ENCODE data around the gene TRPT1.

The TRPT1 gene

DNA sequence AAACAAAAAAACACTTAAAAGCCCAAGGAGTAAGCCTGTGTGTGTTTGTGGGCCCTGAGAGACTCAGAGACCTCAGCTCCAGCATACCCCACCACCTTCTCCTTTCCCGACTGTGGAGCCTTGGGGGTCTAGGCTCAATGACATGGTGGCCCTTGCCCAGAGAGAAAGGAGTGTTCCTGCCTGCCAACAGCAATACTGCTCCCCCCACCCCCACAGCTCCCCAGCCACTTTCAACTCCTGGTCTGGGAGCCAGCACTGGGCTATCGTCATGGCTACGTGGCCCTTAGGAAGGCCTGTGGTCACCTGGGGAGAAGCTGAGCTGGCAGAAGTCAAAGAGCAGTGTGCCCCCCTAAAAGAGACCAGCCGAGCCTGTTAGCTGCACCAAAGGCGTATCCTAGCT, 18.1 kb upstream of the TRPT1 start:
- DNase-seq, result no peak

DNA sequence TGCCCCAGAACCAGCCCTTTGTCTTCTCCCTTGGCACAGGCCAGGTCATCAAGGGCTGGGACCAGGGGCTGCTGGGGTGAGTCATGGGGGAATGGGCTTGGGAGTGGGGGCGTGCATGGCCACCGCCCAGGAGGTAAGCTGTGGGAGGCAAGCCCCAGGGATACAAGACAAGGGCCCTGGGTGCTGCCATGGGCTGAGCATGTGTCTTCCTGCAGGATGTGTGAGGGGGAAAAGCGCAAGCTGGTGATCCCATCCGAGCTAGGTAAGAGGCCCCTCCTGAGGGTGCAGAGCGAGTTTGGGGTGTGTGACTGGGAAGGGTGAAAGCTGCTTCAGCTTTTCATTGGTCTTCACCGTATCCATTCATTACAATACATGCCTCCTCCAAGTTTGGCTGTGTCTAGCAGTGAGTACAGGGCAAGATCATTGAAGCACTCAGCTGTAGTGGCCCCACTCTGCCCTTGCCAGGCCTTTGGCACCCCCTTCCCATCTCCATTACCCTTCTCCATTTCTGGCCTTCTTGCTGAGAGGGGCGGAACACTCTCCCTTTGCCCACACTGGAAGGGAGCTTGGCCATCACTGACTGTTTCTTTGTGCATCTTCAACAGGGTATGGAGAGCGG, 17.4 kb upstream of the TRPT1 start:
- DNase-seq, result no peak

DNA sequence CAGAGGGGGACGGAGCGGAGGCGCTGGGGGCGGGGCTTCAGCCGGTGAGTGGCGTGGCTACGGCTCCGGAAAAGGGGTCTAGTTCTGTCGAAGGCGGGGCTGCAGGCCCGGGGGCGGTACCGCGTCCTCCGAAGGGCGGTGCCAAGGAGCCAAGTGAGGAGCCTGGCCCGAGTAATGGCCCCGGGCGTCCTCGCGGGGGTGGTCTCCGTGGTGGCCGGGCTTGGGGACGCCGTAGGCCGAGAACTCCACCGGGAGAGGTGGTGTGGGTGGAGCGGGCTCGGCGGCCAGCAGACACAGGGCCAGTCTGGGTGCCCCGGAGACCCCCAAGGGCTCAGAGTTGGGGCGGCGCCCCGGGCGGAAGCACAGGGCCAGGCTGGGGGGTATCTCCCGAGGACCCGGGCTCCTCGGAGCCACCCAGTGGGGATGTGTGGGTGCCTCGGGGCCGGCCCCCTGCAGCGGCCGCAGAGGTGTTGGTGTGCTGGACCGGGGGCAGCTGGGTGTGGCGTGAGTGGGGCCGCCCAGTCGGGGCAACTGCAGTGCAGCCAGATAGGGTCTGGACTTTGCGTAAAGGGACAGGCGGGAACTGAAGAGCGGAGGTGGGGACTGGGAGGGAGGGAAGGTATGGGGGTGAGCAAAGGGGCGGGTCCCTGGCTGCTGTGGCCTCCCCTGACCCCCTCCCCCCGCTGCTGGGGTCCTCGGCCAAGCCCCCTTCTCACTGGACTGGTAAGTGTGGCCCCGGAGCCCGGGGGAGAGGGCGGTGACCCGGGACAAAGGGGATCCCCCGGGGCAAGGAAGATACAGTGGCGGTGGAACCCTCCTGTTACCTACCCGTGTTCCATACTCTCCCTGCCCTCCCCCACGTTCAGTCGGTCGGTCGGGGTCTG, 15.7 kb upstream of the TRPT1 start:
- DNase-seq, result peak; percentile 59

DNA sequence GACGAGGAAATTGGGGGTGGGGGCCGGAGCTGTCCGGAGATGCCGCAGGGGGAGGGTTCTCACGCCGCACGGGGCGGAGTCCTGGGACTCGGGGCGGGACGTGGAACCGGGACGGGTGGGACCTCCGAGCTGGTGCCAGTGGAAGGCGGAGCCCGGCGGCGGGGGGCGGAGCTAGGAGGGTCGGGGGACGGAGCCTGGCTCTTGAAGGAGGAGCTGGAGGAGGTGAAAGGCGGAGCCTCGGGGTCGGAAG, 15.2 kb upstream of the TRPT1 start:
- DNase-seq, result no peak

DNA sequence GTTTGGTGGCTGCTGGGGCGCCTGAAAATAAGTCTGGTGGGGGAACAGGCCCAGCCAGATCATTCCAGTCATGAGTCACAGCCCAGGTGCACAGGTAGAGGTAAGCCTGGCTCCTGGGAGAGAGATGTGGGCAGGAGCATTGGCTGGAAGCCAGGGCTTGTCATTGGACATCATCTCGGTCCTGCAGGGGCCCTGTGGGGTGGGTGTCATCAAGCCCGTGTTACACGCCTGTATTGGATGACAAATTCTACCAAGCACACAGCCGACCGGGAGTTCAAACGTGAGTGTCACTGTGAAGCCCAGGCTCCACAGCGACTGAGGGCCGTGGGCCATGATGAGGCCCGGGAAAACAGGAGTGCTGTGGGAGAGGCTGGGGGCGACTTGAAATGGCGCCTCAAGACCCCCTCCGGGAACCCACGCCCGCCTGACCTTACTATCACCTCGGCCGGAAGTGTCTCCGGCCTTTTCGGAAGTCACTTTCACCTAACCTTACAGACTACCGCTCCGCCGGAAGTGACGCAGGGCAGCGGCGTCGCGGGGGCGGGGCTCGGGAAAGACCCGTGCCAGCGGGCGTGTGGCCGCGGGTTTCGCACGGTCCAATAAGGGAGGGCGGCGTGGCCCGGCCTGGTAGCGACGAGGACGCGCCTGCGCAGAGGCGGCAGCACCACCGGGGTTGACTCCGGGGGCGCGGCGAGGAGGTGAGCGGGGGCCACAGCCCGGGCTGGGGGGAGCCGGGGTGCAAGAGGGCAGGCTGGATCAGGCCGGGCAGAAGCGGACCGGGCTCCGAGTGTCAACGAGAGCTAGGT, 14.7 kb upstream of the TRPT1 start, which contains the start of gene FKBP2:
Gene FKBP2, plus strand, starts transcription at position 661 of the 806 bp plus-strand sequence. CDS start 1,293 bp downstream, outside the sequence.
- peak; percentile 44 for DNase-seq

DNA sequence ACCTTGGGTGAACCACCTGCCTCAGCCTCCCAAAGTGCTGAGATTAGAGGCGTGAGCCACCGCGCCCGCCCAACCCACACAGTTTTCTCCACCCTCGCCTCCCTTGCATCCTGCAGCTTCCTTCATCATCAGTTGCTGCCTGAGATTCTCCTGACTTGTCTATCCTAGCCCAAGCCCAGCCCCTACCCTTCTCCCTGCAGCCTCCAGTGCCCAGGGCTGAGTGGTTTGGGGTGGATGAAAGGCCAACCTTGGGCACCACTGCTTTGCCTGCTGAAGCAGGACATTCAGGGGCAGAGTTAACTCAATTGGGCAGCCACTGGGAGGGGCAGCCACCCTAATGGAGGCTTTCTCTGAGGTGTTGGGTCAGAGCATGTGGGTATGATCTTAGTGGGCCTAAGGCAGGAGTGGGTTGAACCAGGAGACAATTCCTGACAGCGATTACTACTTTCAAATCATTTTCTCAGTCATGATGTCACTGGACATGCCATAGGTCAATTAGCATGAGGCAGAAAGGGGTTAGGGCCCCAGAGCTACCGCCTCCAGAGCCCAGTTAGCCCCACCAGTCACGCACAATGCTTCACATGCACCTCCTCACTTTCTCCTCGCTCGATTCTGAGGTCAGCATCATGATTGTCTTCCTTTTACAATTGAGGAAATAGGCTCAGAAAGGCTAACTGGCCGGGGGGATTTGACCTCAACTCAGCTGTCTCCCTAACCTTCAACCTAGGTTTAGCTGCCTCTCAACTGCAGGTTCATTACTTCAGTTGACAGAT, 13.9 kb upstream of the TRPT1 start:
- DNase-seq, result peak; percentile 22

DNA sequence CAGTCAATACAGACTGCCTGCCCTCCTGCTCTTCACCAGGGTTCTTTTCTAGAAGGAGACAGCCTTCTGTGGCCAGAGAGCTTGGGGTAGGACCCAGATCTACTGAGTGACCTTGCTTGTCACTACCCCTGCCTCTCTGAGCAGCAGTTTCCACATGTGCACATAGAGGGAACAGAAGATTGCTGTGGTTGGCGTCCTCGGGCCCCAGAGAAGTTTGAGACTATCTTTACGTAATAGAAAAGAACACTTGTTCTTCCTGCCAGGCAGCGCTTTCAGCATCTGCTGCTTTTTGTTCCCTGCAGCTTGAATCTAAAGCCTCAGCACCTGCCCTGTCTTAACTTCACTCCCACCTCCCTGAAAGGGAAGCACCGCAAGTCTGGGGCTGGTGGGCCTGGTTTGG, 13.0 kb upstream of the TRPT1 start:
- DNase-seq, result no peak

DNA sequence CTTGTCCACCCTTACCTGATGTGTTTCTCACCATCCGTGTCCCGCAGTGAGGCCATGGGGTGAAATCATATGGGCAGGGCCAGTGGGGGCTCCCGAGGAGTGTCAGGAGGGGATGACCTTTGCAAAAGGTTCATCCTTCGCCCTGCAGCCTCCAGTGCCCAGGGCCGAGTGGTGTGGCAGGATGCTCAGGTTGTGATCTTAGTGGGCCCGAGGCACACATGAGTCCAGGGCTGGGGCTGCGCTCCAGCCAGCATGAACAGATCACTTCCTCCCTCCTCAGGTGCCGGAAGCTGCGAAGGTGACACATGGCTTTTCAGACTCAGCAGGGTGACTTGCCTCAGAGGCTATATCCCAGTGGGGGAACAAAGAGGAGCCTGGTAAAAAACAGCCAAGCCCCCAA, 12.1 kb upstream of the TRPT1 start:
- no peak for DNase-seq

DNA sequence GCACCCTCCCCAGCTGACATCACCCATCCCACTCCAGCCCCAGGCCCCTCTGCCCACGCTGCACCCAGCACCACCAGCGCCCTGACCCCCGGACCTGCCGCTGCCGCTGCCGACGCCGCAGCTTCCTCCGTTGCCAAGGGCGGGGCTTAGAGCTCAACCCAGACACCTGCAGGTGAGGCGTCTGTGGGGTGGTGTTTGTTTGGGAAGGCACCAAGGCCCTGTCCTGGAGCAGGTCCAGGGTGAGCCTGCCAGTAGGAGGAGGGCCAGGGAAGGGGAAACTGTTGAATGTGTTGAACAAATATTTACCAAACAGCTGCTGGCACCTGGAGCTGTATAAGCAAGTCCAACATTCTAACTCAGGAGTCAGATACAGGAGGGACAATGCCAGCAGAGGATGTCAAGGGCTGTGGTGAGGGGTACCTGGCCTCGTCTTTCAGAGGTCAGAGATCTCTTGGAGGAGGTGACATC, 11.5 kb upstream of the TRPT1 start:
- no peak for DNase-seq

DNA sequence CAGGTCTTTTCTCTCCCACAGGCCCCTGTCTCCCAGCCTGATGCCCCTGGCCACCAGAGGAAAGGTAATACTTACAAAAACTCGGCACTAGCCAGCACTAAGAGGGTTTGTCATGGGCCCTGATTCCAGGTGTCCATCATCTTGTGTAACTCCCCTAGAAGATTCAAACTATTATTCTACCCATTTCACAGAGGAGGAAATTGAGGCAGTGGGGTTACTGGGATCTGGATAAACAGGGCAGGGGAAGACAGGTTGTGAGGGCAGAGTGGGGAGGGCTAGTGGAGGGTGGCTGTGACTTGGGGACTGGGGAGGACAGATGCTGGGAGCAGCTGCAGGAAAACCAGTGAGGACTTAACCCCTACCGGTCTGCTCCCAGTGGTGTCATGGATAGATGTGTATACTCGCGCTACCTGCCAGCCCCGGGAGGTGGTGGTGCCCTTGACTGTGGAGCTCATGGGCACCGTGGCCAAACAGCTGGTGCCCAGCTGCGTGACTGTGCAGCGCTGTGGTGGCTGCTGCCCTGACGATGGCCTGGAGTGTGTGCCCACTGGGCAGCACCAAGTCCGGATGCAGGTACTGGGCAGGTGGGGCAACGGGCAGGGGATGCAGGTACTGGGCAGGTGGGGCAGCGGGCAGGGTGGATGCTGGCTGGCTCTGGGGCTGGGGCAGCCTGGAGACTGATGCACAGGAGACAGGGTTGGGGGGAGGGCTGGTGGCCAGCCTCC, 9.6 kb upstream of the TRPT1 start:
- no peak for DNase-seq

DNA sequence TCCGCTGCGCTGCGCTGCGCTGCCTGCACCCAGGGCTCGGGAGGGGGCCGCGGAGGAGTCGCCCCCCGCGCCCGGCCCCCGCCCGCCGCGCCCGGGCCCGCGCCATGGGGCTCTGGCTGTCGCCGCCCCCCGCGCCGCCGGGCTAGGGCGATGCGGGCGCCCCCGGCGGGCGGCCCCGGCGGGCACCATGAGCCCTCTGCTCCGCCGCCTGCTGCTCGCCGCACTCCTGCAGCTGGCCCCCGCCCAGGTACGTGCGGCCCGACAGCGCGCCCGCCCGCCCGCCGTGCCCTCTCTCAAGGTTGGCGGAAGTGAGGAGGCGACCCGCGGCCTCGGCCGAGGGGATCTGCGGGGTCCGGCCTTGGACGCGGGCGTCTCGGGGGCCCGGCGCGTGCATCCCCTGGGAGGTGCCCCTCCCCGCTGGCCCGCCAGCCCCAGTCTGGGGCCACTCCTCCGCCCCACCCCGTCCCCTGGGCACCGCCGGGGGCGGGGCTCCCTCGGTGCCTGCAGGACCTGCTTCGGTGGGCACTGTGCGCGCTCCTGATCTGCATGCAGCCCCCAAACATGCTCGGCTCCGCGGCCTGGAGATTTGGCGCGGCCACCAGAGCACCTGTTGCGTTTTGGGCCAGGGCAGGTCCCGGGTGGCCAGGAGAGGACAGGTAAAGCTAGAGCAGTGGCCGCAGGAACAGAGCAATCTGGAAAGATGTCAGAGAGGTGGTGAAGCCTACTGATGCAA, 8.8 kb upstream of the TRPT1 start:
- DNase-seq, result no peak

DNA sequence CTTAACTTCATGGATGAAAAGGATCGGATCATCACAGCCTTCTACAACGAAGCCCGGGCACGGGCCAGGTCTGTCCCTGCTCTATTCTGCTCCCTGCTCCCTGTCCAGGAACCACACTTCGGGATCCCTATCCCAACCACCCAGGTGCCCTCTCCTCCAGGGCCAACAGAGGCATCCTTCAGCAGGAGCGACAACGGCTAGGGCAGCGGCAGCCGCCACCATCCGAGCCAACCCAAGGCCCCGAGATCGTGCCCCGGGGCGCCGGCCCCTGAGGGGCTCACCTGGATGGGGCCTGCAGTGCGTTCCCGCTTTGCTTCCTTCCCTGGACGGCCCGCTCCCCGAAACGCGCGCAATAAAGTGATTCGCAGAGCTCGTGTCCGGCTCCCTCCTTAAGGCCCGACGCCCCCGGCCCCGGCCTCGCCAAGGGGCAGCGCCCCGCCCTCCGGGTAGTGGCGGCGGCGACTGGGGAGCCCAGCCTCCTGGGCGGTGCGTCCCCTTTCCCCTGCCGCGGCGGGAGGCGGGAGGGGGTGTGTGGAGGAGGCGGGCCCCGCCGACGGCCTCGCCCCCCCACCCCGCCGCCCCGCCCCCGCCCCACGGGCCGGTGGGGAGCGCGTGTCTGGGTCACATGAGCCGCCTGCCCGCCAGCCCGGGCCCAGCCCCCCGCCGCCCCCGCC, 8.1 kb upstream of the TRPT1 start, which contains the start of gene VEGFB:
Gene VEGFB, plus strand, starts transcription at position 672 of the 674 bp plus-strand sequence. CDS start 250 bp downstream, outside the sequence.
- no peak for DNase-seq

DNA sequence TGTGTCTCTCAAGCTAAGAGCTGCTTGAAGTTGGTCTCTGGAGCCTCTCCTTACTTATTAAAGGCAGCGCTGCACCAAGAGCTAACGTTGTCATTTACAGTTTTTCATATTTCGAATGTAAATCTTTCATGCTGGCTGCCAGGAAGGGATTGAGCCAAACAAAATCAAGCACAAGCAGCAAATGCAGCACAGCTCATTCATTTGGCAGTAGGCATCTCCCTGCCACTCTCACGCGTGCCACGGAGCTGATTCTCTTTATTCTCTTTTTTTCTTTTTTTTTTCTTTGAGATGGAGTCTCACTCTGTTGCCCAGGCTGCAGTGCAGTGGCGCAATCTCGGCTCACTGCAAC, 7.0 kb upstream of the TRPT1 start:
- DNase-seq, result no peak

DNA sequence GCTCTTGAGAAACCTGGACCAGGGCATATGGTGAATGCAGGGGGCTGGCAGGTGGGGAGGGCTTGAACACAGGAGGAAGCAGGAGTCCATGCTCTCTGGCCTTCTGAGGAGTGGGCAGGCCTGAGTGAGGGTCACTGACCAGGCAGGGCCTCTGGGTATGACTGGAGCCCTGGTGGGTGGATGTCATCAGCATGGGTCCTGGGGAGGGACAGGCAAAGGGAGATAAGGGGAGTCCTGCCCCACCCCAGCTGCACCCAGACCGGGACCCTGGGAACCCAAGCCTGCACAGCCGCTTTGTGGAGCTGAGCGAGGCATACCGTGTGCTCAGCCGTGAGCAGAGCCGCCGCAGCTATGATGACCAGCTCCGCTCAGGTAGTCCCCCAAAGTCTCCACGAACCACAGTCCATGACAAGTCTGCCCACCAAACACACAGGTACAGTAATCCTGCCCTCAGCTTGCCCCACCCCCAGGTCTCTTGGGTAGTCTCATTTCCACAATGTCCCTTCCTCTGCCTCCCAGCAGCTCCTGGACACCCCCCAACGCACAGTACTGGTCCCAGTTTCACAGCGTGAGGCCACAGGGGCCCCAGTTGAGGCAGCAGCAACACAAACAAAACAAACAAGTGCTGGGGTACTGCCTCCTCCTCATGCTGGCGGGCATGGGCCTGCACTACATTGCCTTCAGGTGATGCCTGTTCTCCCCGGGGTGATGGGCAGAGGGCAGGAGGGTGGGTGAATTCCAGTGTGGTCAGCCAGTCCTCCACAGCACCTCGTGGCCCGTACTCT, 6.4 kb upstream of the TRPT1 start:
- no peak for DNase-seq

DNA sequence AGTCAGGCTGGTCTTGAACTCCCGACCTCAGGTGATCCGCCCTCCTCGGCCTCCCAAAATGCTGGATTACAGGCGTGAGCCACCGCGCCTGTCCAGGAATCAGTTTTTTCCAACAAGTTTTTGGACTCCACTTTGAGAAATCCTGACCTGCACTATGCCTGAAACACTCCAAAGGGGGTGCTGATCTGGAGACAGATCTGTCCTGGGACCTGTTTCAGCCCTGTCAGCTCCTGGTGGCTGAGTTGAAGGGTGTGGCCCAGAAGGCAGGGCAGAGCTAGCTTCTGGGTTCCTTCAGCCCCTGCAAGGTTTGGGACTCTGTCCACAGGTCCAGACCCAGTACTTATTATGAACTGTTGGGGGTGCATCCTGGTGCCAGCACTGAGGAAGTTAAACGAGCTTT, 5.6 kb upstream of the TRPT1 start:
- DNase-seq, result no peak

DNA sequence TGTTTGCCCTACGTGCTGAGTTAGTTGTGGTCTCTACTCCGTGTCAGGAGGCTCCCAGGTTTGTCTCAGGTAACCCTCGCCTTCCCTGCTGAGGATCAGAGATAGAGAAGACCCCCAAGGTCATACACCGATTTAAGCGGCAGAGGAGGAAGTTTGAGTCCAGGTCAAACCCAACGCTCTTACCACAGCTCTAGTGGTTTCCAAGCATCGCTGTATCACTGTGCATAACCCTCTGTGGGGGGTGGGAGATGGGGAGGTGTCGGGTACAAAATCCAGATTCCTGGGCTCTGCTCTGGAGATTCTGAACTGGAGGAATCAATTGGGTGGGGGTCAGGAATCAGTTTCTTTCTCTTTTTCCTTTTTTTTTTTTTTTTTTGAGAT, 5.0 kb upstream of the TRPT1 start:
- DNase-seq, result no peak

DNA sequence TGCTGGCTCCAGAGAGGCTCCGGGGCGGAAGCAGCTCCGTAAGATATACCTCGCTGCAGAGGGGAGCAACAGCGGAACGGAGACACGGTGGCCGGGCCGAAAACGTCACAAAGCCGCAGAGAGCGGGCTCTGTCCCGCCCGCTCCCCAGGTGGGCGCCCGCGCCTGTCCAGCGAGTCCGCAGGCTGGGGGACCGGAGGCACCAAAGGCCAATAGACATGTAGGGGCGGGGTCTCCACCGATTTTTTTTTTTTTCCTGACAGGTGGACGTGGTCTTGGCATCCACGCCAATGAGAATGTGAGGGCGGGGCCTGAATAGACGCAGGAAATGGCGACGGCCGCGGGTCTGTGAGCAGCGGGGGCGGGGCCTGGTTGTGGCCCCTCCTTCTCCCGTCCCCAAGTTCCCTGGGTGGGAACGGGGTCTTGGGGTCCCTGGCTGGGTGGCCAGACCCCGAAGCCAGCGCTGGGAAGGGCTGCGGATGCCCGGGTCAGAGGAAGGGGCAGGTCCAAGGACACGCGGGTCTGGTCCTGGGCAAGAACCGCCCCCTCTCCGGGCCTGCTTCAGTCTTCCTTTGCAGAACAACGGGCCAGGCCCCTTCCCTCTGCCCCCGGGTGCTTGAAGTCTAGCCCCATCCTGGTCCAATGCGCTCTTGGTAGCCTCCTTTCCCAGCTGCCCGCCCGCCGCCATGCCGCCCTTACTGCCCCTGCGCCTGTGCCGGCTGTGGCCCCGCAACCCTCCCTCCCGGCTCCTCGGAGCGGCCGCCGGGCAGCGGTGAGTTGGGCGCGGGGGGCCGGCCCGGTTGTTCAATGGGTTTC, 4.4 kb upstream of the TRPT1 start, which contains the start of gene DNAJC4:
Gene DNAJC4, plus strand, starts transcription at position 378 of the 814 bp plus-strand sequence. Its CDS starts 307 bp downstream, at position 685.
- no peak for DNase-seq

DNA sequence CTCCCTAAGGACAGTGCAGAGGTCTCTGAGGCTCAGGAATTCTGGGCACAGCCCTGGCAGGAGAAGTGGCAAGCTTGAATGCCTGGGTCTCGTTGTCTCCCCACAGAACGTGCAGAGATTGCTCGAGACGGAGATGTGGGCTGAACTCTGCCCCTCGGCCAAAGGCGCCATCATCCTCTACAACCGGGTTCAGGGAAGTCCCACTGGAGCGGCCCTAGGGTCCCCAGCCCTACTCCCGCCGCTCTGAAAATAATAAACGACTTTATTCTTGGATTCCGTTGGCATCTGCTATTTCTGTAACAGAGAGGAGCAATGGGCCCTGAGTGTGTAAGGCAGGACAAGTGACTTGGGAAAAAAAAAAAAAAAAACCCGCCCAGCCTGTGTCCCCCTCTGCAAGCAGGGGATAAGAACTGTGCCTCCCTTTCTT, 3.8 kb upstream of the TRPT1 start:
- DNase-seq, result no peak

All from SIG-M5 (cell line).